K562 (cell line): ENCODE results near the gene BLOC1S3. TPM values are rescaled to one million over a fixed set of nuclear protein-coding genes. Genes with fewer than 3 reads are reported as not detected.
A peak's percentile ranks its signal among the peaks of the same experiment; 100 is the strongest.

Experiments
- ATAC-seq: fragments of 200-7000 bp; cut with Tn5 transposase; 3 replicates; pipeline ENCODE4 v1.9.1; 2020; ENCODE audit warnings: moderate library complexity
- BruUV-seq: library from RNA; stranded (reverse); fragments of 400-500 nt; replicated peaks from 2 replicates; lab custom pipeline; 2021; lab: Mats Ljungman, UMichigan
- CTCF ChIA-PET: fragments of 300-600 bp; formaldehyde crosslinking; extraction: SDS; loops from one replicate; lab custom pipeline; 2021; ENCODE audit warnings: low intra/inter-chr PET ratio; lab: Yijun Ruan, JAX
- POLR2A ChIA-PET: fragments of 300-600, 350-650 bp; sonication (Branson Sonifier 250); formaldehyde crosslinking; extraction: SDS; loops from one replicate; lab custom pipeline; 2021; ENCODE audit warnings: antibody characterized with exemption, inconsistent platforms; lab: Yijun Ruan, JAX
- DNase-seq, 4 experiments: peaks; one replicate each; pipeline versions ENCODE4 v3.0.0 to v3.0.0-alpha.2; 2011 to 2018; ENCODE audit warnings: low spot score in 3 of 4, mixed read lengths in 3 of 4; ENCODE audit errors: extremely low read depth in 1 of 4
- FAIRE-seq: peaks from 2 replicates; lab custom pipeline; 2011; peaks lifted over from hg19 to GRCh38; lab: Jason Lieb, UNC
- H2AFZ ChIP-seq: 2 replicates; pipeline ENCODE4 v1.6.0; 2011; ENCODE audit warnings: low read depth, low read length, control low read depth, inconsistent platforms
- H3K27ac ChIP-seq: fragments of 200-600 bp; 3 replicates; pipeline ENCODE4 v1.8.0; 2011; ENCODE audit warnings: low read depth, mild to moderate bottlenecking, control low read depth, inconsistent platforms, low read length, moderate library complexity, mixed read lengths; ENCODE audit errors: extremely low read depth
- H3K27me3 ChIP-seq, 2 experiments: fragments of 300-600 bp in 1 of 2; 2 replicates in 1 of 2; 3 replicates in 1 of 2; pipeline versions ENCODE4 v1.6.0 to v1.8.0; 2011; ENCODE audit warnings: inconsistent platforms in 2 of 2, low read length in 2 of 2, mild to moderate bottlenecking in 1 of 2, mixed read lengths in 1 of 2, moderate library complexity in 1 of 2; ENCODE audit not compliant: control insufficient read depth in 2 of 2, insufficient read depth in 2 of 2
- H3K36me3 ChIP-seq: fragments of 300-600 bp; 3 replicates; pipeline ENCODE4 v1.8.0; 2011; ENCODE audit warnings: mild to moderate bottlenecking, low read length, inconsistent platforms; ENCODE audit not compliant: control insufficient read depth, insufficient read depth
- H3K4me1 ChIP-seq, 2 experiments: fragments of 200-600 bp in 1 of 2; replicated peaks in 1 of 2; 2 replicates in 1 of 2; 3 replicates in 1 of 2; pipeline versions ENCODE4 v1.5.1 to v1.8.0; 2011; ENCODE audit warnings: inconsistent platforms in 2 of 2, low read length in 2 of 2, mild to moderate bottlenecking in 1 of 2, mixed read lengths in 1 of 2, moderate library complexity in 1 of 2; ENCODE audit not compliant: control insufficient read depth in 2 of 2, insufficient read depth in 2 of 2
- H3K4me2 ChIP-seq: 2 replicates; pipeline ENCODE4 v1.6.1; 2011; ENCODE audit warnings: low read length, control low read depth, inconsistent platforms, mixed read lengths; ENCODE audit not compliant: insufficient read depth
- H3K4me3 ChIP-seq: fragments of 200-600 bp; sonication (generic), shearing (Covaris generic); 2 replicates; pipeline ENCODE4 v1.5.1; 2016; ENCODE audit warnings: control low read depth, inconsistent platforms
- H3K79me2 ChIP-seq: fragments of 200-600 bp; 3 replicates; pipeline ENCODE4 v1.8.0; 2011; ENCODE audit warnings: low read length, inconsistent platforms; ENCODE audit not compliant: control insufficient read depth, insufficient read depth
- H3K9ac ChIP-seq, 2 experiments: 2 replicates each; pipeline versions ENCODE4 v1.6.0 to v1.6.1; 2011; ENCODE audit warnings: low read depth in 2 of 2, low read length in 2 of 2, control low read depth in 1 of 2, inconsistent platforms in 1 of 2, mild to moderate bottlenecking in 1 of 2, mixed read lengths in 1 of 2; ENCODE audit not compliant: insufficient read depth in 1 of 2
- H3K9me1 ChIP-seq: one replicate; pipeline ENCODE4 v1.6.0; 2011; ENCODE audit warnings: inconsistent platforms, mild to moderate bottlenecking, low read length, moderate library complexity; ENCODE audit not compliant: control insufficient read depth, insufficient read depth
- H3K9me3 ChIP-seq: replicated peaks from 2 replicates; pipeline ENCODE4 v1.5.1; 2011; ENCODE audit warnings: low read depth, low read length, inconsistent platforms; ENCODE audit not compliant: control insufficient read depth, insufficient read depth
- H4K20me1 ChIP-seq: replicated peaks from 2 replicates; pipeline ENCODE4 v1.6.1; 2011; ENCODE audit warnings: low read length, inconsistent platforms, mixed read lengths; ENCODE audit not compliant: control insufficient read depth, insufficient read depth
- DACH1 ChIP-seq: fragments of 450-650 bp; IDR thresholded peaks from 2 replicates; pipeline ENCODE4 v1.6.1; 2018; ENCODE audit not compliant: partially characterized antibody
- FOS ChIP-seq: IDR thresholded peaks from 3 replicates; pipeline ENCODE4 v1.6.1; 2011; ENCODE audit not compliant: insufficient read length; ENCODE audit errors: extremely low read depth
- FOXM1 ChIP-seq, 2 experiments: fragments of 450-650 bp in 1 of 2; sonication (generic) in 1 of 2; formaldehyde crosslinking in 1 of 2; IDR thresholded peaks; 2 replicates each; pipeline versions ENCODE4 v1.6.1 to v1.9.0; 2017 to 2022; ENCODE audit warnings: low read depth in 2 of 2, mild to moderate bottlenecking in 2 of 2, missing genetic modification reagents in 1 of 2, moderate library complexity in 1 of 2
- RERE ChIP-seq: sonication (generic); formaldehyde crosslinking; IDR thresholded peaks from 2 replicates; pipeline ENCODE4 v1.8.0; 2023; ENCODE audit warnings: missing genetic modification reagents, mild to moderate bottlenecking, borderline replicate concordance
- ZBTB11 ChIP-seq, 3 experiments: fragments of 200-800 bp in 1 of 3; fragments of 250-450 bp in 1 of 3; fragments of 450-650 bp in 1 of 3; sonication (Bioruptor Pico) in 1 of 3; sonication (Bioruptor generic) in 1 of 3; formaldehyde crosslinking in 1 of 3; IDR thresholded peaks; 2 replicates each; pipeline versions ENCODE4 v1.6.1 to v1.8.0; 2016 to 2022; ENCODE audit warnings: mild to moderate bottlenecking in 2 of 3, missing genetic modification characterization in 2 of 3, missing compliant biosample characterization in 1 of 3, moderate library complexity in 1 of 3
- ZNF699 ChIP-seq: fragments of 250-450 bp; sonication (Bioruptor Pico); IDR thresholded peaks from 2 replicates; pipeline ENCODE4 v1.8.0; 2021; ENCODE audit warnings: mild to moderate bottlenecking, moderate library complexity; ENCODE audit not compliant: insufficient replicate concordance
- ZNF76 ChIP-seq: fragments of 250-450 bp; sonication (Bioruptor Pico); IDR thresholded peaks from 2 replicates; pipeline ENCODE4 v1.4.0; 2020; ENCODE audit warnings: mild to moderate bottlenecking, moderate library complexity, borderline replicate concordance
- WGBS: fragments of 100-300 bp; shearing (Covaris generic); methylation state at CpG from one replicate; pipeline ENCODE4 v1.1.6; 2016; ENCODE audit warnings: low coverage, mixed read lengths; ENCODE audit not compliant: insufficient coverage; ENCODE audit errors: missing lambda C conversion rate; 5-methylcytosine and 5-hydroxymethylcytosine counted together
- in situ Hi-C: fragments of 300-500 bp; cut with MboI; formaldehyde crosslinking; loops from 4 replicates; pipeline ENCODE4 v1.15.0; 2018; ENCODE audit warnings: inconsistent platforms, mixed read lengths
- intact Hi-C: fragments of 100-400 bp; cut with micrococcal nuclease; formaldehyde crosslinking; loops from 2 replicates; pipeline ENCODE4 v1.14.2; 2022
- polyA plus RNA-seq, 8 experiments: library from polyadenylated mRNA; depleted of rRNA in 4 of 8; stranded (reverse) in 5 of 8; unstranded in 3 of 8; fragments of >200 nt; fragmentation: Nextera tagmentation in 2 of 8; fragmentation: Illumina TruSeq in 1 of 8; extraction: Ambion mirVana in 2 of 8; extraction: Trizol in 1 of 8; gene quantifications; 2 replicates each; pipeline versions ENCODE4 v1.2.1 to v1.2.3, GENCODE V29; 2011 to 2014; ENCODE audit warnings: inconsistent platforms in 1 of 8, missing spikeins in 1 of 8
- total RNA-seq, 7 experiments: library from RNA; depleted of rRNA in 6 of 7; stranded (reverse); fragments of >200 nt in 6 of 7; fragmentation: Illumina TruSeq in 2 of 7; extraction: Trizol in 2 of 7; gene quantifications; 2 replicates each; pipeline versions ENCODE4 v1.2.1 to v1.2.3, GENCODE V29; 2011 to 2021; ENCODE audit warnings: low replicate concordance in 1 of 7

BLOC1S3 gene
- total and polyA plus RNA-seq, 9 of the 15 experiments (the other 6 are each of a cell fraction or from before 2014, with no cell fraction given), result 3.9 to 20.2 (median 10.4) TPM

- TF ChIP-seq ZBTB11 (CRISPR knock-in tag; IDR thresholded peaks at IDR 0.05) (0 out of 6 replicates have a peak, but pooled peaks of 1 of the 3 experiments have one; percentile 32), ZNF76 (CRISPR knock-in tag) (0 out of 2 replicates have a peak, but pooled peaks have one; percentile 41), FOS (no peak)
Observed at GRCh38 chr19:45179892-45180370, 1.3 kb downstream of the BLOC1S3 start (continued).

- H3K9me1 ChIP-seq, result no peaks in the 10 kb centered on the region
- FAIRE-seq (no peak), ATAC-seq (no peak), DNase-seq (peak in 3 of 4 experiments; percentile 35 to 48 (median 39))
- intact Hi-C loops (no loop called here), in situ Hi-C loops (no loop called here)
- ChIA-PET POLR2A (interaction anchor here (0.6 to 1.4 kb wide), 8 partner anchors 9 to 156 kb away, joined by 3 to 6 read pairs (median 4); no protein-coding TSS in a partner anchor), CTCF (no interaction called here)
- H4K20me1 ChIP-seq, result no peaks in the 10 kb centered on the region
- peak overlapping the region in 1 of 2 experiments; percentile 23; a peak in 1 of 4 replicates for H3K9ac ChIP-seq
- peaks cover 13% of the 10 kb centered on the region; the same call in 2 of the 3 replicates for H3K36me3 ChIP-seq
- no peaks in the 10 kb centered on the region for H3K27me3 ChIP-seq
- no peak for TF ChIP-seq ZNF699
- TF ChIP-seq FOXM1 (IDR thresholded peaks at IDR 0.05; ENCODE audit: low read depth), result no peak
- TF ChIP-seq FOXM1 (CRISPR knock-in tag; IDR thresholded peaks at IDR 0.05; ENCODE audit: low read depth), result peak; percentile 54; the same call in 1 of the 2 replicates
- no peak for TF ChIP-seq DACH1
- no peak for TF ChIP-seq RERE (CRISPR knock-in tag)
- no peak overlapping the region for H3K27ac ChIP-seq
- 65% methylated on average over 6 of the region's 7 CpGs for WGBS
- no peak overlapping the region for H3K4me3 ChIP-seq
- BruUV-seq, result no TSS peak
- no peak overlapping the region for H2AFZ ChIP-seq
- peaks cover 14 to 45% of the 10 kb centered on the region in 2 experiments for H3K4me1 ChIP-seq
- peak overlapping the region; percentile 39; the same call in 1 of the 2 replicates for H3K4me2 ChIP-seq
- H3K9me3 ChIP-seq, result no peaks in the 10 kb centered on the region
- peaks cover 42% of the 10 kb centered on the region for H3K79me2 ChIP-seq
Observed at GRCh38 chr19:45180936-45181335, 2.4 kb downstream of the BLOC1S3 start.
